Activated T-cell treated with anti-CD3 and anti-CD28 coated beads, Interleukin-2, amount 50 U/mL, for 4 hours (primary cell): Measurements from ENCODE around the gene ARHGAP15. TPM values are rescaled to one million over a fixed set of nuclear protein-coding genes. Genes with fewer than 3 reads are reported as not detected.

Source experiments
- ATAC-seq, 2 donors: fragments of 200-7000 bp; cut with Tn5 transposase; one replicate each; pipeline ENCODE4 v1.10.0; 2021
- DNase-seq: peaks from one replicate; pipeline ENCODE4 v3.0.0-alpha.2; 2020
- H3K27me3 Mint-ChIP-seq: one replicate; pipeline ENCODE4 v1.8.0; 2021; ENCODE audit warnings: low read depth, mixed read lengths
- H3K36me3 Mint-ChIP-seq: one replicate; pipeline ENCODE4 v1.8.0; 2022; ENCODE audit warnings: mixed read lengths; ENCODE audit not compliant: insufficient read depth
- H3K4me1 Mint-ChIP-seq: one replicate; pipeline ENCODE4 v1.8.0; 2021; ENCODE audit warnings: low read depth, mixed read lengths
- H3K4me3 Mint-ChIP-seq: one replicate; pipeline ENCODE4 v1.8.0; 2021; ENCODE audit warnings: mild to moderate bottlenecking, moderate library complexity, mixed read lengths
- H3K9me3 Mint-ChIP-seq: one replicate; pipeline ENCODE4 v1.8.0; 2021; ENCODE audit warnings: mixed read lengths
- total RNA-seq, 3 donors: library from RNA; stranded (reverse); gene quantifications; one replicate each; pipeline ENCODE4 v1.2.1, GENCODE V29; 2021

The ARHGAP15 gene
- total RNA-seq, 3 donors from 2014 or later, result 16.3 to 26.5 (median 25.6) TPM

DNA sequence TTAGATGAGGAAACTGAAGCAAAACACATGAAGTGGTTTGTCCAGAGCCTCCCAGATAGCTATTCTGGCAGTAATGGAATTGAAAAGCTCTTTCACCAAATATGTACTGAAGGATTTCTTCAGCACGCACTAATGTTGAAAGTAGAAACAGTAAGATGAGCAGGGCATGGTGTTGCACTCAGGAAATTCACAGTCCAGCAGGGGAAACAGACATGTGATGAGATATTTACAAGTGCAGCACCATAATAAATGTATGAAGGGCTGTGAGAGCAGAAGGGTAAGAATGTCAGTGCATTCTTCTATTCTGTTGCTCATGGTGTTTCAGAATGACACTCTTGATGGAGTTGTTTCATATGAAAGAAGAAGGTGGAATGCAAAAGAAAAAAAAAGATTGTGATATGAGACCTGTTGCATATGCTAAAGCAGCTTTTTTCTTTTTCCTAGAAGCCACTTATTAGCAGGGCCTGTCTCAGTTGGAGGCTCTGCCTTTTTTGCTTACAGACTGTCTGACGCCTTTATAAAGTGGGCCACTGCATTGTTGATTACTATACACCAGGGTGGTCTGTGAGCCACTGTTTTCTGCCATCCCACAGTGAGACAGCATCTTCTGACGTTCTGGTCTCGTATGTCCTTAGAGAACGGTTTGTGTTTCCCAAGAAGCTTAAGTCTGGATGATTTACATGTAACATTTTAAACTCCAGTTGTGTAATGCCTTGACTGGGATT is 516.9 kb downstream of the ARHGAP15 start:
- Mint-ChIP-seq H3K9me3 (peaks cover 10% of the 10 kb centered on the region), H3K4me3 (no peak overlapping the region), H3K4me1 (peaks cover 6% of the 10 kb centered on the region), H3K36me3 (peaks cover 58% of the 10 kb centered on the region), H3K27me3 (no peaks in the 10 kb centered on the region)
- peak in 1 of 2 donors; percentile 46 for ATAC-seq
- DNase-seq, result no peak

DNA sequence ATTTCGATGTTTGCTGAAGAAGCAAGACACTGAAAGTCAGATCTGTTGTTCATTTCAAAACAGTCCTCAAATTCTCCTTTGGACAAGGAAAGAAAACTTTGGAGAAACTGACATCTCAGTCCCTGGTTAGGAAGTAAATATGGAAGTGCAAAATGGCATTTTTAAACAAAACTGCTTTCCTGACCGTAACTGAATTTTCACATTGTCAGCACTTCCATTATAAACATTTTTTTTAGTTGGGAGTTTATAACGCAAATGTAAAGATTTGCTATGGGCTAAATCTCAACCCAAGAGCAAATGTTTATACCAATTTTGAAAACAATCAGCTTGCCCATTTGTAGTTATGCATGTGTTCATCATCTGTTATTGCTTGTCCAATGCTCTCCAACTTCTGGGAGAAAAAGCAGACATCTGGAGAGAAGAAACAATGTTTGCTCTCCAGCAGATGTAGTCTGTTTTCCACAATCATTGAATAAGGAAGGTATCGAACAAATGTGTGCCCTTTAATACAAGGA is 520.1 kb downstream of the ARHGAP15 start:
- H3K4me1 Mint-ChIP-seq, result peaks cover 4% of the 10 kb centered on the region
- H3K4me3 Mint-ChIP-seq, result no peak overlapping the region
- peaks cover 26% of the 10 kb centered on the region for H3K9me3 Mint-ChIP-seq
- ATAC-seq (no peak), DNase-seq (no peak)
- peaks cover 58% of the 10 kb centered on the region for H3K36me3 Mint-ChIP-seq
- no peaks in the 10 kb centered on the region for H3K27me3 Mint-ChIP-seq

DNA sequence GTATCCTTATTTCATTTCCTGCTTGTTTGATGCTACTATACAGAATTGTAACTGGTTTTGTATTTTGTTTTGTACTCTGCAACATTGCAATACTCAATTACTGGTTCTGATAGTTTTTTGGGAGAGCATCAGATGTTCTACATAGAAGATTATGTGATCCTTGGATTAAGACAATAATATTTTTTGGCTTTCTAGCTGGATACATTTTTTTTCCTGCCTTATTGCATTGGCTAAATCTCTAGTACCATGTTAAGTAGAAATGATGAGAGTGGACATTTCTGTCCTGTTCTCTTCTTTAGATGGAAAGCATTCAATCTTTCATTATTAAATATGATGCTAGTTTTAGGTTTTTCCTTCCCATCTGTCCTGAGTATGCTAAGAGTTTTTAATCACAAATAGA is 523.5 kb downstream of the ARHGAP15 start:
- Mint-ChIP-seq H3K4me1 (peaks cover 20% of the 10 kb centered on the region), H3K27me3 (no peaks in the 10 kb centered on the region), H3K9me3 (peaks cover 26% of the 10 kb centered on the region), H3K4me3 (no peak overlapping the region), H3K36me3 (peaks cover 61% of the 10 kb centered on the region)
- ATAC-seq (no peak), DNase-seq (no peak)

DNA sequence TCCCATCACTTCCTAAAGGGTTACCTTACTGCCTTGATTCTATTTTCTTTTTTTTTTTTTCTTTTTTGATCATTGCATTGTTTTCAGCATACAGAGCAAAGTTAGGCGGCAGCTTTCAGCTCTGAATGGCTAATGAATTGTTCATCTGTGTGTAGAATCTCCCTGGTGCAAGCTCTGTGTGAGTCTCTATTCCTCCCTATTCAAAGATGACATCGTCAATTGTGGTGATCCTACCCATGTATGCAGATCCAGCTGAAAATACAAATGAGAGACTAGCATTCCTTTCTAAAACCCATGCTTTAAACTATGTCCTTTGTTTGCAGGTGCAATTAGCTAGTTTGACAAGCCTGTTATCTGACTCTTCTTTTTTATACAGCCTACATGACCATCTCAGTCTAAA is 539.0 kb downstream of the ARHGAP15 start:
- no peak for DNase-seq
- no peaks in the 10 kb centered on the region for H3K27me3 Mint-ChIP-seq
- H3K36me3 Mint-ChIP-seq, result peaks cover 18% of the 10 kb centered on the region
- ATAC-seq, result no peak
- H3K4me3 Mint-ChIP-seq, result no peak overlapping the region
- H3K4me1 Mint-ChIP-seq, result peaks cover 1% of the 10 kb centered on the region
- H3K9me3 Mint-ChIP-seq, result no peaks in the 10 kb centered on the region

DNA sequence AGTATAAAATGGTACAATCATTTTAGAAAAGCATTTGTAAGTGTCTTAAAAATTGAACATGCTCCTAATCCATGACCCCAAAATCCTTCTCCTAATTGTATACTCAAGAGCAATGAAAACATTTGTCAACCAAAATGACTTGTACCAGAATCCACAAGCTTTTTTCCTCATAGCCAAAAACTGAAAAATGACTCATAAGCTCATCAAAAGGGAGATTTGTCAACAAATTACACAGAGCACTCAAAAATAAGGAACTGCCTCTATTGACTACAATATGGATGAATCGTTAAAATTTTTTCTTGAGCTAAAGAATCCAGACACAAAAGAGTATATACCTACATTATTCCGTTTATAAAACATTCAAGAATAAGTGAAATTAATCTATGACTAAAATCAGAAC is 544.8 kb downstream of the ARHGAP15 start:
- Mint-ChIP-seq H3K36me3 (peaks cover 46% of the 10 kb centered on the region), H3K27me3 (no peaks in the 10 kb centered on the region), H3K9me3 (no peaks in the 10 kb centered on the region), H3K4me3 (no peak overlapping the region), H3K4me1 (peaks cover 25% of the 10 kb centered on the region)
- ATAC-seq (no peak), DNase-seq (no peak)

DNA sequence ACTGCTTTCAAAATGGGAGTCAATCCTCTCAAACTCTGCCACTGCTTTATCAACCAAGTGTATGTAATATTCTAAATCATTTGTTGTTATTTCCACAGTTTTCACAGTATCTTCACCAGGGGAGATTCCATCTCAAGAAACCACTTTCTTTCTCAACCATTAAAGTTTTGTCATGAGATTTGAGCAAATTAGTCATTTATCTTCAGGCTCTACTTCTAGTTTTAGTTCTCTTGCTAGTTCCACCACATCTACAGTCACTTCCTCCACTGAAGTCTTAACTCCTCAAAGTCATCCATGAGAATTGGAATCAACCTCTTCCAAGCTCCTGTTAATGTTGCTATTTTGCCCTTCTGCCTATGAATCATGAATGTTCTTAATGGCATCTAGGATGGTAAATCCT is 545.8 kb downstream of the ARHGAP15 start:
- DNase-seq (no peak), ATAC-seq (peak; percentile 46 to 63)
- no peaks in the 10 kb centered on the region for H3K9me3 Mint-ChIP-seq
- H3K27me3 Mint-ChIP-seq, result no peaks in the 10 kb centered on the region
- H3K4me3 Mint-ChIP-seq, result no peak overlapping the region
- H3K36me3 Mint-ChIP-seq, result peaks cover 44% of the 10 kb centered on the region
- peaks cover 28% of the 10 kb centered on the region for H3K4me1 Mint-ChIP-seq

DNA sequence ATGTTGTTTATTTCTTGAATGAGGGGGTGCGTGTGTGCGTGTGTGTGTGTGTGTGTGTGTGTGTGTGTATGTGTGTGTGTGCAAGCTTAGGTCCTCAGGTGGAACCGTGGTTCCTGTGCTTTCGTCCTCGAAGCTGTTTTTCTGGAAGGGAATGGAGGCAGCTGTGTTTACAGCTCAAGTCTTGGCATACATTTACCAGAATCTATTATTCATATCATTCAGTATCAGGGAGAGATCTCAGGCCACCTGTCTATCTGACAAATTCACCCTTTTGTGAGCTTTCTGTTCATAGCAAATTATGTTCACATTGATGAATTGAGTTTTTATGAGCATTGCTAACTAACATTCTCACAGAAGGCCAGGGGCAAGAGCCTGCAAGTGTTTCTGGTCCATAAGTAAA is 550.4 kb downstream of the ARHGAP15 start:
- peaks cover 35% of the 10 kb centered on the region for H3K4me1 Mint-ChIP-seq
- no peaks in the 10 kb centered on the region for H3K27me3 Mint-ChIP-seq
- DNase-seq (no peak), ATAC-seq (no peak)
- peaks cover 30% of the 10 kb centered on the region for H3K36me3 Mint-ChIP-seq
- H3K9me3 Mint-ChIP-seq, result no peaks in the 10 kb centered on the region
- H3K4me3 Mint-ChIP-seq, result no peak overlapping the region

DNA sequence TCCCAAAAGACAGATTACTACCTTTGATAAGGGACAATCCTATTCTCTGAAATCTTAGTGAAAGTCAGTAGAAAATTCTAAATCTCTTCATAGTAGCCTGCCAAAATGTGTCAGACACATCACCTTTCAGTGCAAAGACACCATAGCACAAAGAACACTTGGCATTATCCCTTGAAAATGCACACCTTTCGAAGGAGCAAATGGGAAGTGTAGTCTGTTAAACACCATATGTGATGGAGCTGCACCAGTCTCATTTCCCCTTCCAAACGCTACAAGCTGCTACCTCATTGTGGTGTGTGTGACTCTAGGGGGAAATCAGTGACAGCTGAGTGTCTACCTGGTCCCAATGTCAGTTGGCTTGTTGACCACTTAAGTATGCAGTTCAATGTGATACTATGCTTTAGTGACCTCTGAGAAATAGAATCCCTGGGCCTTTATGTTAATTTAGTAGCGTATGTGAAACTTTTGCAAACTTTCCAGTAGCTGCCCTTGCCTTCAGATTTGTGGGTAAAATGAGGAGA is 551.7 kb downstream of the ARHGAP15 start:
- Mint-ChIP-seq H3K4me1 (peaks cover 25% of the 10 kb centered on the region), H3K9me3 (no peaks in the 10 kb centered on the region), H3K4me3 (no peak overlapping the region), H3K36me3 (peaks cover 18% of the 10 kb centered on the region), H3K27me3 (no peaks in the 10 kb centered on the region)
- no peak for DNase-seq
- ATAC-seq, result no peak

DNA sequence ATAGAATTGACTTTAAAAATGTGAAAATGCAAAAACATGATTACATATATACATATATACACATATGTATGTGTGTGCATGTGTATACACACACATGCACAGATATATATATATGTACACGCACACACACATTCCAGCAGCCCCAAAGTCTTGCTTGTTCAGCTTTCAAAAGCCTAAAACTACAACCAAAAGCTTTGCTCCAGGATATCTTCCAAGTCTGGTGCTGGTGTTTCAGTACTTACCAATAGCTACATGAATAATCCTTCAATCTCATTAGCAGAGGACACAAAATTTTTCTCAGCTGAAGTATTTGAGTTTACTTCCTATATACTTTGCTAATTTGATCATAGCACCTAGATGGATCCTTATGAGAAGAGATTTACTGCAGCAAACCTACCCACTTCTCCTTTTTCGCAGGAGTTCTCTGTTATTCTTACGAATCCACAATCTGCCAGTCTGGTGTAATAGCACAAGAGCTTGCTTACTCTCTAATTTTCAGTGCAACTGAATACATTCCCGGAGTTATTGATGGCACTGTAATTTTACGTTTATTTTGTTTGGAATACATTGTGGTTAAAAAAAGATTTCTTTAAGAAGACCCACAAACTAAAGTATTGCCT is 553.3 kb downstream of the ARHGAP15 start:
- no peaks in the 10 kb centered on the region for H3K27me3 Mint-ChIP-seq
- peaks cover 25% of the 10 kb centered on the region for H3K4me1 Mint-ChIP-seq
- DNase-seq (no peak), ATAC-seq (no peak)
- H3K4me3 Mint-ChIP-seq, result no peak overlapping the region
- H3K9me3 Mint-ChIP-seq, result no peaks in the 10 kb centered on the region
- H3K36me3 Mint-ChIP-seq, result peaks cover 7% of the 10 kb centered on the region

DNA sequence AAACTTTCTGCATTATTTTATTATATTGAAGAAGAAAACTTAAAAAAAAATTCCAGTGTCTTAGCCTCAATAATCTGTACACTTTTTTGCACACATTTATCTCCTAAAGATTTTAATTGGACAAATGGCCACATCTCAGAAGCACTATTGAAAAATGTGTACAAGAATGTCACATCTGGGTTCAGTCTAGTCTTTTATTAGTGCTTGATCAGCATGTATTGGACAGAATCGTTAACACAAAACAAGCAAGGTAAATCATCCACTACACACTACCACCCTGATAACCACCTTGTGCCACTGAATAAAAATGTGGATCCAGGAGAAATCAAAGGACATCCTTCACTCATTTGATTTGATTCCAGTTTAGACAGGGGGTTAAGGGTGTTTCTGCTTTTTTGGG is 554.8 kb downstream of the ARHGAP15 start:
- Mint-ChIP-seq H3K4me3 (no peak overlapping the region), H3K27me3 (no peaks in the 10 kb centered on the region), H3K9me3 (no peaks in the 10 kb centered on the region), H3K4me1 (peaks cover 29% of the 10 kb centered on the region), H3K36me3 (peaks cover 6% of the 10 kb centered on the region)
- DNase-seq (no peak), ATAC-seq (no peak)

DNA sequence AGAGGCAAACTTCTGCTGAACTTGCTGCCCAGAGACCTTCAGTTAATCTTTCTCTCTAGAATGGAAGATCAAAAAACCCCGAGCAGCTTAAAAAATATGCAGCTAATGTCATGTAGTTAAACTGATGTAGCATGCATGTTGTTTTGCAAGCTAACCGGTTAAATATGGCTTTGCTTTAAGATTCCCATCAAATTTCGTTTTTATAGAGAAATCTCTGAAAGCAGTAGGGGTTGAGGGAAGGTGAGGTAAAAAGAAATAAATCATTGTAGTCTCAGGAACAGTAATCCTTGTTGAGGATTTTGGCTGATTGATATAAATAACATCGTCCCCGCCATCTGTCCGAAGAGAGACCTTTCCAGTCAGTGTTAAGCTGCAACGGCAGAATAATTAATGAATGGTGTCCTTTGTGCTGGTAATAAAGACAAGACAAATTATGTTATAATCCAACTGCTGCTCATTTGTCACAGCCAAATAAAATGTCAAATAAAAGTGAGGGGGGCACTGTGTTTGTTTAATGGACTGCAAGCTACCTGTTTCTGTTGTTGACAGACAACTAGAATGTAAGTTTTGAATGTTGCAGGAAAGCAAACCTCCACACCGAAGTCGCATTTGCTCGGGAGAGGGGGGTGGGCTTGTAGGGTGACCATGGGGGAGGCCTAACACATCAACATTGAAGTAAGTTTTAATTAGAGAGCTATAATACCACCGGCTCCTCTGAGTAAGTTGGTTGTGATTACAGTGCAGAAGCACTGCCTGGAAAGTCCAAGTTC is 555.5 kb downstream of the ARHGAP15 start:
- ATAC-seq (no peak), DNase-seq (no peak)
- Mint-ChIP-seq H3K9me3 (no peaks in the 10 kb centered on the region), H3K4me1 (peaks cover 31% of the 10 kb centered on the region), H3K4me3 (no peak overlapping the region), H3K36me3 (peaks cover 9% of the 10 kb centered on the region), H3K27me3 (no peaks in the 10 kb centered on the region)

DNA sequence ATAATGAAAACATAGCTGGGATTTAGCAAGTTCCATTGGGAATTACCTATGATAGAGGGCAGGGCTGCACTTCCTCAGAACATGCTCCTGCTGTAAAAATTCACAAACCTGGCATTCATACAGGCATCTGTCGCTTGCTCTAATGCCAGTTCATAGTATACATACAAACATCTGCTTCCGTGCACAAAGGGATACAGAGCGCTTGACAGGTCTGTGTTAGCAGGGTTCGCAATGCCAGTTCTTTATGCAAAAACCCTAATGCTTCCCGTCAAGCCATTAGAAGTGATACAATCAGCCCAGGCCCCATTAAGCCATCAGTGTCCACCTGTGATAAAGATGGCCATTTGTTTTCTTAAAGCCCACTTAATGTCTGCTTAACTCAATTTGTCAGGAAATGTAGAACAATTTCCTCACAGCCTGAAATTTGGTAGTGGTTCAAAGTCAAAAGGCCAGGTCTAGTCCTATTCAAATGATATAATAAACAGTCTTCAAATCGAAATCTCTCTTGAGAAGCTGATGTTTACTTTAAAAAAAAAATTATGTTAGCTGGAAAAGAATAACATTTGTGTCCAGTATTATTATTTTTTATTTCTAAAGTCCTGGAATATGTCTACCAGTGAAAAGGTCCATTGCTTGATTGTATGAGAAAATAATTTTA is 556.3 kb downstream of the ARHGAP15 start:
- no peak overlapping the region for H3K4me3 Mint-ChIP-seq
- H3K9me3 Mint-ChIP-seq, result no peaks in the 10 kb centered on the region
- no peaks in the 10 kb centered on the region for H3K27me3 Mint-ChIP-seq
- peaks cover 8% of the 10 kb centered on the region for H3K36me3 Mint-ChIP-seq
- DNase-seq (no peak), ATAC-seq (no peak)
- H3K4me1 Mint-ChIP-seq, result peaks cover 28% of the 10 kb centered on the region

DNA sequence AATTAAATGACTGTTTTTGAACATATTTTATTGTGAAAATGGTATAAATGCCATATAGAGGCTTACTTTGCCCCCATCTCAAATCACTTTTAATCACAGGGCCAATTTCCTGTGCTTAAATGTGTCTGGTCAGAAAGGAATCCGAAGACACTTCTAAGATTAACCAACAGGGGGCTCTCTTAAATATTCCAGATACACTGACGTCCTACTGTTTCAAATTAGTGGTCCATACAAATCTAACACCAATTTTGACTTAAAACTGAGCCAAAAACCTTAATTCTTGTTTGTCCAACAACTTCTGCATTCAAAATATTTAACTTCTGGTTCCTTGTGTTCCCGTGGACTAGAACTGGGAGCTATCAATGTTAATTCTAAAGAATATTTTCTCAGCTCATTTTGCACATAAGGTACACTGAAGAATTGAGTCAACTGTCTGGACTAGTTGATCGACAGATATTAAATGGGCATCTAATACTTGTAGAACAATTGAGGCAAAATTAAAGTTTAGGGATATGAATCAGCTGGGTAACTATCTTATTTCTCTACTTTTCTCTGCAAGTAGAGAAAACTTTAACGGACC is 557.5 kb downstream of the ARHGAP15 start:
- ATAC-seq (no peak), DNase-seq (no peak)
- no peak overlapping the region for H3K4me3 Mint-ChIP-seq
- no peaks in the 10 kb centered on the region for H3K27me3 Mint-ChIP-seq
- peaks cover 9% of the 10 kb centered on the region for H3K36me3 Mint-ChIP-seq
- H3K9me3 Mint-ChIP-seq, result no peaks in the 10 kb centered on the region
- H3K4me1 Mint-ChIP-seq, result peaks cover 25% of the 10 kb centered on the region

DNA sequence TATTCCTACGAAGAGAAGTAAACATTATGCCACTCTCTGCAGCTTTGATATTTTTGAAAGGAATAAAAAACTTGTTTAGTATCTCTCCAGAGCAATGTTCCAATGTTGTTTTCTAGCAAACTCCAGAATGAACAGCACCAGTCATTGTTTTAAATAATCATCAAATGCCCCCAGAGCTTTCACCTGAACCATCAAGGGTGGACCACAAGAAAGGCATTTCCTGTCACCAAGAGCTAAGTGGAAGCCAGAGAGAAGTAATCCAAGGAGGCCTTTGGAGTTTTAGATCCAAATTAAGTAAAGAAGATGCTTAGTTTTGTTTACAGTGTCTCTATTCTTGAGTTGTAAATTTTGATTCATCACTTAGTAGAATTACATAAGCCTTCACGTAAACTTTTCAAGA is 559.0 kb downstream of the ARHGAP15 start:
- Mint-ChIP-seq H3K36me3 (peaks cover 14% of the 10 kb centered on the region), H3K9me3 (no peaks in the 10 kb centered on the region), H3K4me3 (no peak overlapping the region), H3K4me1 (peaks cover 23% of the 10 kb centered on the region), H3K27me3 (no peaks in the 10 kb centered on the region)
- DNase-seq (no peak), ATAC-seq (no peak)
